GM12801 (cell line): ENCODE data around the gene C1S.
A peak's percentile ranks its signal among the peaks of the same experiment; 100 is the strongest.

ENCODE experiments used
- CTCF ChIP-seq: IDR thresholded peaks from one replicate; pipeline ENCODE4 v1.5.1; 2011; ENCODE audit warnings: control low read depth; ENCODE audit not compliant: insufficient read length; ENCODE audit errors: extremely low read depth

Gene C1S

GRCh38 chr12:7081037-7081436 lies 20.5 kb downstream of the C1S start:
- TF ChIP-seq CTCF: no peak

- no peak for TF ChIP-seq CTCF
Measured at GRCh38 chr12:7083125-7083524, 22.6 kb downstream of the C1S start.

GRCh38 chr12:7089196-7089871 lies 28.8 kb downstream of the C1S start:
- TF ChIP-seq CTCF: no peak

- TF ChIP-seq CTCF: no peak
Measured at GRCh38 chr12:7090222-7090998, 29.9 kb downstream of the C1S start.

- TF ChIP-seq CTCF: no peak
Measured at GRCh38 chr12:7091171-7091570, 30.7 kb downstream of the C1S start.

- TF ChIP-seq CTCF: no peak
Measured at GRCh38 chr12:7091660-7092228, 31.2 kb downstream of the C1S start.

- TF ChIP-seq CTCF: peak; percentile 29
Measured at GRCh38 chr12:7092229-7092985, 31.9 kb downstream of the C1S start, which contains the start of gene C1R. C1R (minus strand) TSS chr12:7092445; CDS start chr12:7092388, 57 bp downstream.
